K562 (cell line): Measurements from ENCODE around the gene LZTR1. TPM values are rescaled to one million over a fixed set of nuclear protein-coding genes. Genes with fewer than 3 reads are reported as not detected.

Experiments
- CCAR2 ChIP-seq: fragments of 200-400 bp; formaldehyde crosslinking; IDR thresholded peaks from 2 replicates; pipeline ENCODE4 v1.6.1; 2017; ENCODE audit warnings: mild to moderate bottlenecking, low read depth, low read length
- DPF2 ChIP-seq: fragments of 450-650 bp; IDR thresholded peaks from 2 replicates; pipeline ENCODE4 v1.6.1; 2016
- MYBL2 ChIP-seq, 2 experiments: fragments of 450-650 bp in 1 of 2; sonication (generic) in 1 of 2; formaldehyde crosslinking in 1 of 2; IDR thresholded peaks; 2 replicates each; pipeline versions ENCODE4 v1.6.1 to v1.8.1; 2017 to 2022; ENCODE audit warnings: borderline replicate concordance in 1 of 2, inconsistent platforms in 1 of 2, low read depth in 1 of 2, mild to moderate bottlenecking in 1 of 2, missing genetic modification reagents in 1 of 2, moderate library complexity in 1 of 2
- MYNN ChIP-seq, 2 experiments: sonication (generic); formaldehyde crosslinking in 1 of 2; IDR thresholded peaks; 2 replicates each; pipeline versions ENCODE4 v1.5.0 to v1.6.1; 2016 to 2020; ENCODE audit warnings: antibody characterized with exemption in 1 of 2, missing genetic modification reagents in 1 of 2
- NFYB ChIP-seq: IDR thresholded peaks from 2 replicates; pipeline ENCODE4 v1.6.1; 2011; ENCODE audit warnings: mild to moderate bottlenecking, moderate library complexity; ENCODE audit not compliant: insufficient read length; ENCODE audit errors: extremely low read depth
- PURB ChIP-seq: sonication (generic); formaldehyde crosslinking; IDR thresholded peaks from 2 replicates; pipeline ENCODE4 v1.9.0; 2021; ENCODE audit warnings: low read depth, mild to moderate bottlenecking, missing genetic modification reagents
- RAD21 ChIP-seq, 2 experiments: fragments of 250-450 bp in 1 of 2; fragments of 450-650 bp in 1 of 2; sonication (Bioruptor Pico) in 1 of 2; formaldehyde crosslinking in 1 of 2; IDR thresholded peaks in 1 of 2; conservative IDR thresholded peaks in 1 of 2; 2 replicates each; pipeline versions ENCODE4 v1.4.0 to v1.8.0; 2020 to 2022; ENCODE audit warnings: mild to moderate bottlenecking in 2 of 2, moderate library complexity in 1 of 2
- RBM34 ChIP-seq: fragments of 200-400 bp; formaldehyde crosslinking; IDR thresholded peaks from 2 replicates; pipeline ENCODE4 v1.6.1; 2018; ENCODE audit warnings: low read length, borderline replicate concordance; ENCODE audit not compliant: insufficient read depth
- SMAD4 ChIP-seq: fragments of 250-450 bp; sonication (Bioruptor Pico); conservative IDR thresholded peaks from 2 replicates; pipeline ENCODE4 v1.8.0; 2021; ENCODE audit warnings: inconsistent platforms, mild to moderate bottlenecking, moderate library complexity
- SP1 ChIP-seq: sonication (generic); formaldehyde crosslinking; IDR thresholded peaks from 2 replicates; pipeline ENCODE4 v1.8.1; 2022; ENCODE audit warnings: mild to moderate bottlenecking, missing genetic modification reagents
- WHSC1 ChIP-seq: IDR thresholded peaks from one replicate; pipeline ENCODE4 v1.6.1; 2012; ENCODE audit warnings: low read length, control low read depth, inconsistent platforms
- YY1 ChIP-seq, 3 experiments: IDR thresholded peaks; 2 replicates each; pipeline ENCODE4 v1.6.1; 2011; ENCODE audit warnings: low read length in 2 of 3, mild to moderate bottlenecking in 2 of 3, moderate library complexity in 2 of 3, borderline replicate concordance in 1 of 3, control low read depth in 1 of 3, low read depth in 1 of 3; ENCODE audit not compliant: insufficient read depth in 3 of 3, insufficient replicate concordance in 2 of 3, control insufficient read depth in 1 of 3, insufficient read length in 1 of 3; ENCODE audit errors: extremely low read depth in 1 of 3
- ZNF140 ChIP-seq: fragments of 250-450 bp; sonication (Bioruptor Pico); IDR thresholded peaks from 2 replicates; pipeline ENCODE4 v1.8.0; 2021; ENCODE audit warnings: moderate library complexity, mild to moderate bottlenecking, inconsistent platforms
- ZNF212 ChIP-seq: fragments of 450-650 bp; formaldehyde crosslinking; IDR thresholded peaks from 2 replicates; pipeline ENCODE4 v1.4.0; 2020; ENCODE audit warnings: mild to moderate bottlenecking
- ZNF224 ChIP-seq: sonication (generic); formaldehyde crosslinking; IDR thresholded peaks from 2 replicates; pipeline ENCODE4 v1.8.0; 2022; ENCODE audit warnings: mild to moderate bottlenecking, missing genetic modification reagents
- ZNF263 ChIP-seq: sonication (generic); formaldehyde crosslinking; IDR thresholded peaks from 2 replicates; pipeline ENCODE4 v1.8.0; 2022; ENCODE audit warnings: mild to moderate bottlenecking, missing genetic modification reagents, borderline replicate concordance
- ZNF384 ChIP-seq: IDR thresholded peaks from 2 replicates; pipeline ENCODE4 v1.6.1; 2012; ENCODE audit warnings: low read depth, low read length, improper control_type of control experiment
- ZSCAN32 ChIP-seq: fragments of 450-650 bp; formaldehyde crosslinking; IDR thresholded peaks from 2 replicates; pipeline ENCODE4 v1.4.0; 2020; ENCODE audit warnings: mild to moderate bottlenecking, moderate library complexity
- polyA plus RNA-seq, 8 experiments: library from polyadenylated mRNA; depleted of rRNA in 4 of 8; stranded (reverse) in 5 of 8; unstranded in 3 of 8; fragments of >200 nt; fragmentation: Nextera tagmentation in 2 of 8; fragmentation: Illumina TruSeq in 1 of 8; extraction: Ambion mirVana in 2 of 8; extraction: Trizol in 1 of 8; gene quantifications; 2 replicates each; pipeline versions ENCODE4 v1.2.1 to v1.2.3, GENCODE V29; 2011 to 2014; ENCODE audit warnings: inconsistent platforms in 1 of 8, missing spikeins in 1 of 8
- total RNA-seq, 7 experiments: library from RNA; depleted of rRNA in 6 of 7; stranded (reverse); fragments of >200 nt in 6 of 7; fragmentation: Illumina TruSeq in 2 of 7; extraction: Trizol in 2 of 7; gene quantifications; 2 replicates each; pipeline versions ENCODE4 v1.2.1 to v1.2.3, GENCODE V29; 2011 to 2021; ENCODE audit warnings: low replicate concordance in 1 of 7
- TF ChIP-seq, protein P1 (sequence below): fragments of 250-450 bp; sonication (Bioruptor Pico); IDR thresholded peaks from 2 replicates; pipeline ENCODE4 v1.9.0; 2021; ENCODE audit warnings: mild to moderate bottlenecking
- TF ChIP-seq, protein P2 (sequence below): sonication (generic); formaldehyde crosslinking; IDR thresholded peaks from 2 replicates; pipeline ENCODE4 v1.8.0; 2022; ENCODE audit warnings: mild to moderate bottlenecking, low read depth, missing genetic modification reagents
- TF ChIP-seq, protein P3 (sequence below): sonication (generic); formaldehyde crosslinking; IDR thresholded peaks from 2 replicates; pipeline ENCODE4 v1.8.0; 2022; ENCODE audit warnings: mild to moderate bottlenecking, missing genetic modification reagents

LZTR1 gene
- total and polyA plus RNA-seq, 9 of the 15 experiments (the other 6 are each of a cell fraction or from before 2014, with no cell fraction given): 2.2 to 135 (median 63.0) TPM

DNA sequence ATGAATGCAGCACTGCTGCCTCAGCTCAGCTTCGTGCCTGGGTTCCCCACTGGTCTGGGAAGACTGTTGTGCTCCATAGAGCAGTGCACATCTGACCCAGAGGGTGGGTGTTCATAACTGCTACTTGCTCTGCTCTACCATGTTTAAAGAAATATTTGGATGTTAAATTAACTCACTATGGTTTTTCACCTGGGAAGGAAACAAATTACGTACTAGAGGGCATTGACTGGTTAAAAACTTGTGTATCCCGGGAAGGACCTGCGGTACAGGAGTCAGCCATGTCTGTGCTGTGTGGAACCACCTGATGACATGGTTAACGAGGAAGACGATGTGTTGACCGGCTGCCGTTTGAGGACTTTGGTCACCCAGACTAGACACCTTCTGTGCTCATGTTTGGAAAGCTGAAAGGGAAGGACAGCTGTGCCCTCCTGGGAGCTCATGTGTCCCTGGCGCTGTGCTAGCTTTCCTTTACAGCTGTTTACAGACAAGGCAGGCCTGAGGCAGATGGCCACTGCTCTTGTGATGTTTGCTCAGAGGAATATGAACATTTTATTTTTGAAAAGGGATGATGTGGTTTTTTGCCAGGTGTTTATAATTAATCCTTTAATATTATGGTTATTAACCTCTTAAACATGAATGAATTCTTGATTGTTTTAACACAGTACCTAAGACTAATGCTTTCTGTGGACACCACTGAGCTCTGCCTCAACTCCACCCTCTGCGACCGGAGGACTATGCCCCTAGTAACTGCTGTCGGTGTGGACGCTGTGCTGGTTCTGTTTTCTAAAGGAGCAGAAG, 29.4 kb upstream of the LZTR1 start (continued):
- TF ChIP-seq RBM34: no peak
- TF ChIP-seq ZNF263: 0 out of 2 replicates have a peak, but pooled peaks have one; percentile 30
- TF ChIP-seq YY1 (IDR thresholded peaks at IDR 0.05; ENCODE audit: borderline replicate concordance in 1 of 3, control insufficient read depth in 1 of 3, extremely low read depth in 1 of 3, insufficient read depth in 3 of 3, insufficient read length in 1 of 3, insufficient replicate concordance in 2 of 3, low read depth in 1 of 3, low read length in 2 of 3): peak in 1 of 3 experiments; percentile 19
- TF ChIP-seq WHSC1: peak; percentile 96
- TF ChIP-seq NFYB: no peak
- no peak for TF ChIP-seq CCAR2
- TF ChIP-seq SP1 (CRISPR knock-in tag): no peak
- TF ChIP-seq, protein P1, sequence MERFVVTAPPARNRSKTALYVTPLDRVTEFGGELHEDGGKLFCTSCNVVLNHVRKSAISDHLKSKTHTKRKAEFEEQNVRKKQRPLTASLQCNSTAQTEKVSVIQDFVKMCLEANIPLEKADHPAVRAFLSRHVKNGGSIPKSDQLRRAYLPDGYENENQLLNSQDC: peak; percentile 25; the same call in 1 of the 2 replicates
- TF ChIP-seq PURB (CRISPR knock-in tag): 0 out of 2 replicates have a peak, but pooled peaks have one; percentile 72
- no peak for TF ChIP-seq ZNF384
- 0 out of 2 replicates have a peak, but pooled peaks have one; percentile 53 for TF ChIP-seq ZNF224 (CRISPR knock-in tag)
- TF ChIP-seq ZSCAN32 (CRISPR knock-in tag): 0 out of 2 replicates have a peak, but pooled peaks have one; percentile 17
- 0 out of 4 replicates have a peak, but pooled peaks of 1 of the 2 experiments have one; percentile 8 for TF ChIP-seq RAD21 (CRISPR knock-in tag; conservative IDR thresholded peaks at IDR 0.05 in 1 of 2, IDR thresholded peaks at IDR 0.05 in 1 of 2)
- TF ChIP-seq, protein P2, sequence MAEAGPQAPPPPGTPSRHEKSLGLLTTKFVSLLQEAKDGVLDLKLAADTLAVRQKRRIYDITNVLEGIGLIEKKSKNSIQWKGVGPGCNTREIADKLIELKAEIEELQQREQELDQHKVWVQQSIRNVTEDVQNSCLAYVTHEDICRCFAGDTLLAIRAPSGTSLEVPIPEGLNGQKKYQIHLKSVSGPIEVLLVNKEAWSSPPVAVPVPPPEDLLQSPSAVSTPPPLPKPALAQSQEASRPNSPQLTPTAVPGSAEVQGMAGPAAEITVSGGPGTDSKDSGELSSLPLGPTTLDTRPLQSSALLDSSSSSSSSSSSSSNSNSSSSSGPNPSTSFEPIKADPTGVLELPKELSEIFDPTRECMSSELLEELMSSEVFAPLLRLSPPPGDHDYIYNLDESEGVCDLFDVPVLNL (CRISPR knock-in tag): peak; percentile 67
- peak; percentile 14; the same call in 1 of the 2 replicates for TF ChIP-seq SMAD4 (CRISPR knock-in tag)
- TF ChIP-seq DPF2: no peak
- no peak for TF ChIP-seq MYNN (IDR thresholded peaks at IDR 0.05)
- no peak for TF ChIP-seq MYNN (CRISPR knock-in tag; IDR thresholded peaks at IDR 0.05)
- TF ChIP-seq ZNF140 (CRISPR knock-in tag): peak; percentile 30; the same call in 1 of the 2 replicates
- TF ChIP-seq, protein P3, sequence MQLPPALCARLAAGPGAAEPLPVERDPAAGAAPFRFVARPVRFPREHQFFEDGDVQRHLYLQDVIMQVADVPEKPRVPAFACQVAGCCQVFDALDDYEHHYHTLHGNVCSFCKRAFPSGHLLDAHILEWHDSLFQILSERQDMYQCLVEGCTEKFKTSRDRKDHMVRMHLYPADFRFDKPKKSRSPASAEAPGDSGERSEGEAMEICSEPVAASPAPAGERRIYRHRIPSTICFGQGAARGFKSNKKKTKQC (CRISPR knock-in tag): peak; percentile 84; the same call in 1 of the 2 replicates
- 0 out of 2 replicates have a peak, but pooled peaks have one; percentile 19 for TF ChIP-seq ZNF212 (CRISPR knock-in tag)
- TF ChIP-seq MYBL2 (IDR thresholded peaks at IDR 0.05; ENCODE audit: low read depth): no peak
- no peak for TF ChIP-seq MYBL2 (CRISPR knock-in tag; IDR thresholded peaks at IDR 0.05; ENCODE audit: borderline replicate concordance)
